Common myeloid progenitor, CD34-positive (primary cell): Measurements from ENCODE around the gene EIF2B2.
"Not testable (repeated sequence)": the region's sequence is repeated elsewhere in the genome, so short reads cannot be mapped to it uniquely, and the experiment has no call there.

ENCODE experiments used
- CTCF ChIA-PET: fragments of 350-600 bp; sonication (Branson Sonifier 250); formaldehyde crosslinking; loops from one replicate; lab custom pipeline; 2021; ENCODE audit warnings: antibody characterized with exemption; lab: Charles Lee
- POLR2A ChIA-PET: fragments of 350-600 bp; sonication (Branson Sonifier 250); formaldehyde crosslinking; loops from one replicate; lab custom pipeline; 2021; ENCODE audit warnings: antibody characterized with exemption; lab: Charles Lee
- DNase-seq, 3 donors: peaks; one replicate each; pipeline versions ENCODE4 v3.0.0 to v3.0.0-alpha.2; 2013
- H3K27ac ChIP-seq, 2 experiments: 1 replicate in 1 of 2; 2 replicates in 1 of 2; pipeline ENCODE4 v1.7.0; 2013; ENCODE audit warnings: inconsistent platforms in 2 of 2, low read length in 2 of 2, mild to moderate bottlenecking in 2 of 2, low read depth in 1 of 2, moderate library complexity in 1 of 2; ENCODE audit not compliant: severe bottlenecking in 2 of 2, insufficient read depth in 1 of 2, poor library complexity in 1 of 2
- H3K27me3 ChIP-seq, 5 experiments: replicated peaks in 2 of 5; 1 replicate in 3 of 5; 2 replicates in 2 of 5; pipeline versions ENCODE4 v1.6.1 to v1.7.0; 2013; ENCODE audit warnings: low read length in 4 of 5, mild to moderate bottlenecking in 2 of 5, moderate library complexity in 2 of 5, inconsistent platforms in 1 of 5; ENCODE audit not compliant: insufficient read depth in 5 of 5, control insufficient read depth in 4 of 5
- H3K36me3 ChIP-seq, 4 experiments: 1 replicate in 2 of 4; 2 replicates in 2 of 4; pipeline versions ENCODE4 v1.6.1 to v1.7.0; 2013; ENCODE audit warnings: low read length in 3 of 4, control low read depth in 1 of 4, mild to moderate bottlenecking in 1 of 4; ENCODE audit not compliant: control insufficient read depth in 4 of 4, insufficient read depth in 4 of 4
- H3K4me1 ChIP-seq, 4 experiments: 1 replicate in 3 of 4; 2 replicates in 1 of 4; pipeline versions ENCODE4 v1.6.1 to v1.7.1; 2013; ENCODE audit warnings: low read length in 3 of 4, mild to moderate bottlenecking in 3 of 4, control low read depth in 1 of 4, inconsistent platforms in 1 of 4, moderate library complexity in 1 of 4; ENCODE audit not compliant: control insufficient read depth in 4 of 4, insufficient read depth in 4 of 4; ENCODE audit errors: control extremely low read depth in 1 of 4
- H3K4me3 ChIP-seq, 7 experiments: 1 replicate in 4 of 7; 2 replicates in 3 of 7; pipeline versions ENCODE4 v1.5.1 to v1.7.0; 2013; ENCODE audit warnings: mild to moderate bottlenecking in 7 of 7, low read length in 6 of 7, moderate library complexity in 6 of 7, inconsistent platforms in 2 of 7, low read depth in 2 of 7, control low read depth in 1 of 7; ENCODE audit not compliant: insufficient read depth in 4 of 7, control insufficient read depth in 1 of 7; ENCODE audit errors: extremely low read depth in 1 of 7
- H3K9me3 ChIP-seq, 5 experiments: 1 replicate in 4 of 5; 2 replicates in 1 of 5; pipeline versions ENCODE4 v1.6.1 to v1.7.1; 2013; ENCODE audit warnings: low read length in 4 of 5, mild to moderate bottlenecking in 2 of 5, inconsistent platforms in 1 of 5, low read depth in 1 of 5, moderate library complexity in 1 of 5; ENCODE audit not compliant: control insufficient read depth in 4 of 5, insufficient read depth in 2 of 5; ENCODE audit errors: control extremely low read depth in 1 of 5
- WGBS: methylation state at CpG from one replicate; pipeline ENCODE4 v1.1.5; 2013; ENCODE audit not compliant: insufficient coverage; 5-methylcytosine and 5-hydroxymethylcytosine counted together

Gene EIF2B2

DNA sequence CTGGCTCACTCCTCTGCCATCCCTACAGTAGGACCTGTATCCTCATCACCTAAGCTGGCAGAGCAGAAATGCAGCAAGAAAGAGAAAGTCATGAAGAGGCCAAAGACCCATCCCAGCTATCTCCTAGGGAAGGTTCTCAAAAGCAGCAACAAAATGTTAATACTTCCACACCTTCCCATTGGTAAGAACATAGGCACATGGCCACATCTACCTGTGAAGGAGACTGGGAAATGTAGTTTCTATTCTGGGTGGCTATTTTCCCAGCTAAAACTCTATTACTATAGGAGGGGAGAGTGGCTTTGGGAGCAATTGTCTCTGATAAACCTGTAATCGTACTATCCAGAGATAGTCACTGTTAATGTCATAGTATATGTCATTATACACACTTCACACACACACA, 13.7 kb upstream of the EIF2B2 start:
- no peaks in the 10 kb centered on the region for H3K36me3 ChIP-seq
- no peak overlapping the region for H3K4me3 ChIP-seq
- WGBS: no CpG with 5 or more reads among the region's 1 CpG
- no peaks in the 10 kb centered on the region for H3K9me3 ChIP-seq
- ChIA-PET CTCF (interaction anchor here (0.8 to 1.2 kb wide), 2 partner anchors 10 to 125 kb away, joined by 3 to 5 read pairs; no protein-coding TSS in a partner anchor), POLR2A (no interaction called here)
- H3K27ac ChIP-seq: no peak overlapping the region
- DNase-seq: no peak
- H3K4me1 ChIP-seq: no peaks in the 10 kb centered on the region
- no peaks in the 10 kb centered on the region for H3K27me3 ChIP-seq

DNA sequence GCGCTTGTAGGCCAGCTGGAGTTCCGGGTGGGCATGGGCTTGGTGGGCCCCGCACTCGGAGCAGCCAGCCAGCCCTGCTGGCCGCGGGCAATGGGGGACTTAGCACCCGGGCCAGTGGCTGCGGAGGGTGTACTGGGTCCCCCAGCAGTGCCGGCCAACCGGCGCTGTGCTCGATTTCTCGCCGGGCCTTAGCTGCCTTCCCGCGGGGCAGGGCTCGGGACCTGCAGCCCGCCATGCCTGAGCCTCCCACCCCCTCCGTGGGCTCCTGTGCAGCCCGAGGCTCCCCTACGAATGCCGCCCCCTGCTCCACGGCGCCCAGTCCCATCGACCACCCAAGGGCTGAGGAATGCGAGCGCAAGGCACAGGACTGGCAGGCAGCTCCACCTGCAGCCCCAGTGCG, 8.5 kb upstream of the EIF2B2 start:
- H3K27me3 ChIP-seq, H3K9me3 ChIP-seq, POLR2A ChIA-PET, CTCF ChIA-PET, H3K4me3 ChIP-seq, DNase-seq, H3K27ac ChIP-seq, H3K36me3 ChIP-seq, H3K4me1 ChIP-seq: not testable (repeated sequence)
- 94% methylated on average over 24 of the region's 28 CpGs for WGBS

DNA sequence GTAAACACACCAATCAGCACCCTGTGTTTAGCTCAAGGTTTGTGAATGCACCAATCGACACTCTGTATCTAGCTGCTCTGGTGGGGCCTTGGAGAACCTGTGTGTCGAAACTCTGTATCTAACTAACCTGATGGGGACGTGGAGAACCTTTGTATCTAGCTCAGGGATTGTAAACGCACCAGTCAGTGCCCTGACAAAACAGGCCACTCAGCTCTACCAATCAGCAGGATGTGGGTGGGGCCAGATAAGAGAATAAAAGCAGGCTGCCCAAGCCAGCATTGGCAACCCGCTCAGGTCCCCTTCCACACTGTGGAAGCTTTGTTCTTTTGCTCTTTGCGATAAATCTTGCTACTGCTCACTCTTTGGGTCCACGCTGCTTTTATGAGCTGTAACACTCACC, 6.9 kb upstream of the EIF2B2 start:
- H3K9me3 ChIP-seq, H3K36me3 ChIP-seq: not testable (repeated sequence)
- 92% methylated on average over 2 of the region's 7 CpGs for WGBS

DNA sequence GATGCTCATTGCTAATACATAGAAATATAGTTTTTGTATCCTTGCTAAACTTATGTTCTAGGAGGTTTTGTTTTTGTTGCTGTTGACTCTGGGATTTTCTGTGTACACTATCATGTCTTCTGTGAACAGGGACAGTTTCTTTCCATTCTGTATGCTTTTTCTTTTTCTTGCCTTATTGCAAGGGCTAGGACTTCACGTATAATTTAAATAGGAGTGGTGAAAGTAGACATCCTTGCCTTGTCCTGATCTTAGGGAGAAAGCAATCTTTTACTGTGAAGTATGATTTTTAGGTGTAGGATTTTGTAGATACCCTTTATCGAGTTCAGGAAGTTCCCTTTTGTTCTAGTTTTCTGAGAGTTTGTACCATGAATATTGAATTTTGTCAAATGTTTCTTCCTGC, 1.5 kb upstream of the EIF2B2 start:
- ChIA-PET POLR2A (no interaction called here), CTCF (interaction anchor here (1.4 kb wide), 1 partner anchor 24 kb away, joined by 3 read pairs; no protein-coding TSS in a partner anchor)
- H3K27me3 ChIP-seq: no peaks in the 10 kb centered on the region
- DNase-seq: no peak
- WGBS: 100% methylated on average over 1 of the region's 2 CpGs
- H3K36me3 ChIP-seq: peaks cover 2 to 11% (median 9%) of the 10 kb centered on the region in 4 experiments
- no peak overlapping the region for H3K27ac ChIP-seq
- peaks cover 0 to 3% (median 0%) of the 10 kb centered on the region in 5 experiments for H3K9me3 ChIP-seq
- H3K4me1 ChIP-seq: peaks cover 8 to 23% (median 19%) of the 10 kb centered on the region in 4 experiments
- H3K4me3 ChIP-seq: no peak overlapping the region

More for the DNA sequence above, 6.9 kb upstream of the EIF2B2 start:
- H3K27ac ChIP-seq, CTCF ChIA-PET, H3K4me3 ChIP-seq, DNase-seq, H3K4me1 ChIP-seq, POLR2A ChIA-PET, H3K27me3 ChIP-seq: not testable (repeated sequence)

DNA sequence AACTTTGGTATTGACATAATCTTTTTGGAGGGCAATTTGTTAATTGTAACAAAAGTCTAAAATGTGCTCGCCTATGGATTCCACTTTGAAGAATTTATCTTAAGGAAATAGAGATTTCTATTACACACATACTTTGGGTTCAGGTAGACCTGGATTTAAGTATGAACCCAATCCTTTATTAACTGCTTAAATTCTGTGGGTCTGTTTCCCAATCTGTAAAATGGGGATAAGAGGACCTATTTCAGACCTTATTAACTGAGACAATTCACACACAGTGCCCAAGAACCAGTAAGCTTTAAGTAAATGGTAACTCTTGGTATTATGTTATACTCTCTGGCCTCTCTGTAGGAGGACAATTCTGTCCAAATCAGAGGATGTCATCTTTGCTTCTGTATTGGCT, 822 bp upstream of the EIF2B2 start:
- ChIA-PET POLR2A (no interaction called here), CTCF (interaction anchor here (1.0 to 2.2 kb wide), 3 partner anchors 23 to 87 kb away, joined by 3 to 7 read pairs (median 3); no protein-coding TSS in a partner anchor)
- peak overlapping the region; percentile 66 to 88 for H3K27ac ChIP-seq
- peaks cover 8 to 23% (median 19%) of the 10 kb centered on the region in 4 experiments for H3K4me1 ChIP-seq
- H3K9me3 ChIP-seq: no peaks in the 10 kb centered on the region
- peaks cover 6 to 18% (median 15%) of the 10 kb centered on the region in 4 experiments for H3K36me3 ChIP-seq
- no peak for DNase-seq
- H3K4me3 ChIP-seq: peak overlapping the region in 6 of 7 experiments; percentile 84 to 96 (median 86)
- no CpG with 5 or more reads among the region's 1 CpG for WGBS
- H3K27me3 ChIP-seq: no peaks in the 10 kb centered on the region

GRCh38 chr14:75003250-75004027, 718 bp downstream of the EIF2B2 start:
- peak in 1 of 3 donors; percentile 30 for DNase-seq
- WGBS: 10% methylated on average over 16 of the region's 18 CpGs
- ChIA-PET CTCF (interaction anchor here (0.8 to 2.2 kb wide), 10 partner anchors 10 to 144 kb away, joined by 3 to 7 read pairs (median 3); no protein-coding TSS in a partner anchor), POLR2A (interaction anchor here (0.8 kb wide), 1 partner anchor 11 kb away, joined by 3 read pairs; no protein-coding TSS in a partner anchor)
- Histone ChIP-seq H3K27me3 (no peaks in the 10 kb centered on the region), H3K4me1 (peaks cover 8 to 23% (median 19%) of the 10 kb centered on the region in 4 experiments), H3K4me3 (peak overlapping the region; percentile 37 to 96 (median 85)), H3K27ac (peak overlapping the region; percentile 72 to 88), H3K36me3 (peaks cover 10 to 33% (median 29%) of the 10 kb centered on the region in 4 experiments), H3K9me3 (no peaks in the 10 kb centered on the region)

DNA sequence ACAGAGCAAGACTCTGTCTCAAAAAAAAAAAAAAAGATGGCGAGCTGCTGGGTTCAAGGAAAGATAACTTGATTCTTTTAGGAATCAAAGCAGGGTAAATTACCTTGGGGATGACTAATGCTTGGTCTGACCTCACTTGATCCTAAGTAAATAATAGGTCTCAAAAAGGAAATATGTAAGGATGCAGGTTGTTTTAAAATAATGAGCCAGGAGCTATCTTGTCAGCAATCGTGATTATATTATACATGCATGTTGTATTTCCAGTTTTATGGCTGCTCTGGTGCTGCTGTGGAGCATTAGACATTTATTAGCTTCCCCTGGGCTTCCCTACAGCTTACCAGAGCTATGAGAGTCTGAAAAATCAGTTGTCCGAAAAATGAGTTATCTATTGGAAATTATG, 2.6 kb downstream of the EIF2B2 start:
- Histone ChIP-seq H3K27me3 (no peaks in the 10 kb centered on the region), H3K9me3 (no peaks in the 10 kb centered on the region), H3K27ac (no peak overlapping the region), H3K36me3 (peaks cover 16 to 51% (median 45%) of the 10 kb centered on the region in 4 experiments), H3K4me1 (peaks cover 8 to 23% (median 19%) of the 10 kb centered on the region in 4 experiments), H3K4me3 (no peak overlapping the region)
- 100% methylated on average over 2 of the region's 3 CpGs for WGBS
- CTCF ChIA-PET: interaction anchor here (1.2 to 1.3 kb wide), 2 partner anchors 13 to 18 kb away, joined by 4 read pairs; no protein-coding TSS in a partner anchor
- DNase-seq: no peak
- POLR2A ChIA-PET: no interaction called here
